GM21529 (cell line): ENCODE data around the gene TSHZ3.

Experiments used
- ATAC-seq: cut with Tn5 transposase; IDR thresholded peaks from one replicate; pipeline ENCODE4 v1.9.1; 2021; ENCODE audit not compliant: unreplicated experiment

TSHZ3 gene

DNA sequence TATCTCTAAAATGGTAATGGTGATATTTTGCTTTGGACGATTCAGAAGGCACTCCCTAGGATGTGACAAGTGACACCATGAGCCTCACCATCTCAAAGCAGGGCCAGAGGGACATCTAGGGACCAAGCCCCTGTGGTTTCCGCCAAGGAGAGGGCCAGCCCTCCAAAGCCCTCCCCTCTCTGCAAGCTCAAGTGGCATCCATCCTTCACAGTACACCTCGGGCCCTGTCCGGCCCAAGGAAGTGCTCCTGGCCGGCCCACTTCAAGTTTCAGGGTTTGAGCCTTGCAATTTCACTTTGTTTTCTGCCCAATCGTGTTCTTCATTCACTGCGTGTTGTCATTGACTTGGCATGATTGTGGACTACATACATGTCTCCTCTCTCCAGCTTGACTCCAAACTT is 82.5 kb downstream of the TSHZ3 start:
- ATAC-seq: no peak

DNA sequence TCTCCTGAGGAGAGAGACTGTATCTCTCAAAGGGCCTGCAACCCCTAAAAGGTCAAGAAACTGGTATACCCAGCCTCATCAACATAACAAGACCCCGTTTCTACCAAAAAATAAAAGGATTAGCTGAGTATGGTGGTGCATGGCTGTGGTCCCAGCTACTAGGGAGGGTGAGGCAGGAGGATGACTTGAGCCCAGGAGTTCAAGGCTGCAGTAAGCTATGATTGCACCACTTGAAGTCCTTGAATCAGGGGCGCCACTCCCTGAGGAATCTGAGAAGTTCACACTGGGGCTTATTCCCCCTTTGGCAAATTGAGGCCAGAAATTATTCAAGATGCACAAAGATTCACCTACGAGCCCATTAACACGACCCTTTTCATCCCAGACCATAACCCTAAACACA is 83.0 kb downstream of the TSHZ3 start:
- ATAC-seq: no peak

DNA sequence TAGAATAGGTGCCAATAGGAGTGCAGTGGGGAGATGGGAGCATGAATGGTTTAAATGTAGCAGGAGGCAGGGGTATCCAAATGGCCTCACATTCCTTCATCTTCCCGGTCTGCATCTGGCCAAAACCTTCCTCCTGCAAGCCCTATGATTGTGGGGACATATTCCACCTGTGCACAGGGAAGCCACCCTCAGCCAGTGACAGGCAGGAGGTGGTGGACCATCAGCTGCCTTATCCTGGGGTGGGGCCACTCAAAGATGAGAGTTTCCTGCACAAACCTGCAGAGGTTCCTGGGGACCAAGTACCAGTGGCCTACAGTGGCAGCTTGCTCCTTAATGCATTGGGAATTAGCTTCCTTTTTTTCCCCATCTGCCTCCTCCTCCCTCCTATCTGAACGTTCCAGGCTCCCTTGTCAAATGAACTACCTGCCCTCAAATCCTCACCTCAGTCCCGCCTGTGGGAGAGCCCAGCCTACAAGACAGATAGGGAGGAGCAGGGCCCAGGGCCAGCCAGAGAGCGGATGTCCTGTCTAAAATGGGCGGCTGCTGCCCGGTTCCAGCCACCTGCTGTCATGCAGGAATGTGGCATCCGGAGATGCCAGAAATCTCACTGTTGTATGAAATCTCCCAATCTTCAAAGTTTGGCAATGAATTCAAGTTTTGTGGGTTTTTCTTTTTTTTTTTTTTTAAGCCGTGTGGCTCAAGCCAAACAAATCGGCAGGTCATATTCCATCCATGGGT is 85.0 kb downstream of the TSHZ3 start:
- ATAC-seq: no peak

DNA sequence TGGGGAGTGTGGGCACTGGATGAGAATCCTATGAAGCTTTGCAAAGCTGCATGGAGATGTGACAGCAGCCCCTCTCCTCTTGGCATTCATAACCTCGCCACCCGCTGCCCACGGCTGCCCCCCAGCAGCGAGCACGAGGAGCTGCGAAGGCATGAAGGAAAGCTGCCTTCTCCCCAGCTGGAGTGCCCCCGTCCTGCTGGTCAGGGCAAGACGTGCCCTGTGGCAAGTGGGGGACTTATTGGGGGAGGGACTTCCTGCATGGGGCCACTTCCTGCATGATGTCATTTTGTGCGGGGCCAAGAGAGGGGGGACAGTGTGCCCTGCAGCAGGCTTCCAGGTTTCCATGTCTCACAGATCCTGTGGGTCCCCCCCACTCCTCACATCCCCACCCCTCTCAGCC is 85.9 kb downstream of the TSHZ3 start:
- ATAC-seq: no peak

DNA sequence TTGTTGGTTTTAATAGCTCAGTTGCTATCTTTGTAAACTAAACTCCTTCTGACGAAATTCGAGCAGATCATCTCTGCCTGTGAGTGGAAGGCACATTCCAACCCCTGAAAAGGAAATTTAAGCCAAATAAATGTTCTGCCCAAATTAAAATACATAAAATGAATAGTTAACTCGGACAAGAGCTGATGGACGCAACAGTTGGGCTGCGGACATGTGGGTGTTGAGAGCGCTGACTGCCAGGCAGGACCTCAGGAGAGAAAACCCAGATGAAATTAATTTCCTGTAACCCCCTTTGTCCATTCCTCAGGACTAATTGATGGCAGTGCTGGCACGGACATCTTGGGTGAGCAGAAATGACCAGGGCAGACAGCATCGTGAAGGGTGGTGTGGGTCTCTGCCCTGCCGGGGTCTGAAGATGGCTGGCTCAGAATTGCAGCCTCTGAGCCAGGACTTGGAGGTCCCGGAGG is 86.5 kb downstream of the TSHZ3 start:
- no peak for ATAC-seq

DNA sequence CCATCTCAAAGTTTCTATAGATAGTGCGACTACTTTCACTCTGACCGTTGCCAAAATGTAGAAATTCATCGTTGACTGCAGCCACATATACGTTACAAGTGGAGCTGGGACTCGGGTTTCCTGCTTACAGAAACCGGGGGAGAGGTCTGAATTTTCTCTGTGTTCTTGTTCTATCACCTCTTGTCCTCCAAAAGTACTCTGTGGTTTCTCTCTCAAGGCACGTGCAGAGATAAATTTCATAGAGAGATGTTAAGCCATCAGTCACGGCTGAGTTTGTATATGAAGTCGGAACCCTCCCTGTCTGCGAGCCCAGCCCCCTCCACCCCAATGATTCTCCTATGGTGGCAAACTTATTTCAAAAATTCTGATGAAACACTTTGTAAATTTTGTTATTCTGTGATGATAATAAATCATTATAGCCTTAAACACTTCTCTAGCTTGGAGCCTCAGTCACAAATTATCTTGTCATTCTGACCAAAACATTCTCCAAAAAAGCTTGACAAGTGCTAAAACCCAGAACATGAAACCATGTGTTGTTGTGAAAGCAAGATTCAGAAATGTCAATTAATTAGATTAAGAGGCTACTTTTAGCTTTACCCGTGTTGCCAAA is 87.5 kb downstream of the TSHZ3 start:
- no peak for ATAC-seq

DNA sequence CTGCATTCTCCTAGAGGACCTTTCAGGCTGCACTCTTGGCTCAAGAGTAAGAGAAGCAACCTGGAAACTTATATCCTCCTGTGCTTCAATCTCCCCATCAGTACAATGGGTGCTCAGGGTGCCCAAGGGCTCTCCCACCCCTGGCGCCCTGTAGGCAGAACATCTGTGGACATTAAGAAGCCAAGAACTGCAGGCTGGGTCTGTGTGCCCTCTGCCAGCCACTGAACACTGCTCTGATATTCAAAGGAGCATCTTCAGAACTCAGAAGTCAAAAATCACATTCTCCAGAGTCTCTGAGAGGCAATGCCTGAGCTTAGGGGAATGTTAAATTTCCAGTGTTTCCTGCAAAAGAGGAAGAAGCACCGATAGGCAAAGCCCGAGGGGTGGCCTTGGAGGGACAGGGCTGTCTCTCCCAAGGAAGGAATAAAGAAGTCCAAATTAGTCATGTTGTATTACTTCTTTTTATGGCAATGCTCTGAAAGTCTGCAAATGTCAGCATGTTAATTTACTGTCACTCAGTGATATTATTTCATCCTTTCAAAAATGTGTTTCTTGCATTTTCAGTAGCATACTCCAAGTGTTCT is 88.1 kb downstream of the TSHZ3 start:
- no peak for ATAC-seq

DNA sequence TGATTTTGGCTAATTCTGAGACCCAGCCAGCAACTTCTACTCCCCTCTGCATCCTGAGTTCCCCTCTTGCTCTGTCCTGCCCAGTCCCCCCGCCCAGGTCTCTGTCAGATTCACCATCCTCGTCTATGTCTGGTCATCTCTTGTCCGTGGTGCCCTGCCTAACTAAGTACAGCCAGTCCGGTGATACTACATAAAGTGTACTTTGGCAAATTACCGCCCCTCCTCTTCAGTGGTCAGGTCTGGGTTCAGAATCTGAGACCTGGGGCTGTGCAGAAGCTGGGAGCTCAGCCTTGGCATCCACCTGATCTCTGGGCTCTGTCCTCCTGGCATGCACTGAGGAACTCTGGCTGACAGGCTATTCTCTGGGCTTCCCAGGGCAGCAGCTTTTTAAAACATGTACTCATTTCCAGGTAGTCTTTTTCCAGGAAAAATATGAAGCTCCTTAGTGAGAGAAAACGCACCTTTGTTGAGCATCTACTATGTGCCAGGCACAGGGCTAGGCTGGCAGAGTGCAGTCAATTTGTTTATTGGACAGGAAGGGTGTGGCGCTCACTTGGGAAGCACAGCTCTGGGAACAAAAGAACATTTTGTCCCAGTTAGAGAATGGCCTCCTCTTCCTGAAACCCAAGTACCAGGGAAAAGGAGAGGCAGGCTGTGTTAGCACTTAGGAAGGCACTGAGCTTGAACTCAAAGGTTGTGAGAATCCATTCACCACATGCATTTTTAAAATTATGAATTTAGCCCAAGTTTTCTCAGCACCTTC is 88.9 kb downstream of the TSHZ3 start:
- ATAC-seq: no peak

DNA sequence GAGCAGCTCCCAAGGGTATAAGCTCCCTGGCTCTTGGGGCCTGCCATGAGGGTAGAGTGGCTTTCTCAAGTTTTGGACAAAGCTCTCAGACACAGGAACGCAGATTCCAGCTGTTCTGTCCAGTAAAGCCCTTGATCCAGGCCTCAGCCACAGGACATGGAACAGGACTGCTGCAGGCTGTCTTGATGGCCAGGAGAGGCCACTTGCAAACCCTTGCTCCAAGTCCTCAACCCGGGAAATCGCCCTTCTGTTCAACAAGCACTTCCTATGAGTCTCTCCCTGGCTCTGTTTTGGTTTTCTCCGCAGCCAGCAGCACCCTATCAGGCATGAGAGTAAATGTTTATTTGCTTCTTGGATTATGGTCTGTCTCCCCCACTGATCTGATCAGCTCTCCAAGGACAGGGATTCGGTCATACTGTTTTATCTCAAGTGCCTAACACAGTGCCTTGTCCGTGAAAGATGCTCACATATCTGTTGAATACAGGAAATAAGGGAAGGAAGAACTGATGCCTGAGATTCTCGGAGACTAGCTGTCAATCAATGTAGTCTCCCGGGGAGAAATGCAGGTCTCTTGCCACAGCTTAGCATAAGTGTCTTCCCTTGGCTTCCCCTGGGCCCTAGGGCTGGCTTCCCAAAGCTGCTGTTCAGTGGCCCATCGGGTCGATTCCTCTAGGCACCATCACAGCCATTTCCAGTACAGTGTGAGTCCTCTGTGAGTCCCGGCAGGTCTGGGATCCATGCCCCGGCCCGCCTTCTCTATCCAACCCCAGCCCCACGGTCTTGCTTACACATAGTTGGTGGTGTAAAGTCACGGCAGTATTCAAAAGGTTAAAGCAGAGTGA is 90.8 kb downstream of the TSHZ3 start:
- no peak for ATAC-seq

DNA sequence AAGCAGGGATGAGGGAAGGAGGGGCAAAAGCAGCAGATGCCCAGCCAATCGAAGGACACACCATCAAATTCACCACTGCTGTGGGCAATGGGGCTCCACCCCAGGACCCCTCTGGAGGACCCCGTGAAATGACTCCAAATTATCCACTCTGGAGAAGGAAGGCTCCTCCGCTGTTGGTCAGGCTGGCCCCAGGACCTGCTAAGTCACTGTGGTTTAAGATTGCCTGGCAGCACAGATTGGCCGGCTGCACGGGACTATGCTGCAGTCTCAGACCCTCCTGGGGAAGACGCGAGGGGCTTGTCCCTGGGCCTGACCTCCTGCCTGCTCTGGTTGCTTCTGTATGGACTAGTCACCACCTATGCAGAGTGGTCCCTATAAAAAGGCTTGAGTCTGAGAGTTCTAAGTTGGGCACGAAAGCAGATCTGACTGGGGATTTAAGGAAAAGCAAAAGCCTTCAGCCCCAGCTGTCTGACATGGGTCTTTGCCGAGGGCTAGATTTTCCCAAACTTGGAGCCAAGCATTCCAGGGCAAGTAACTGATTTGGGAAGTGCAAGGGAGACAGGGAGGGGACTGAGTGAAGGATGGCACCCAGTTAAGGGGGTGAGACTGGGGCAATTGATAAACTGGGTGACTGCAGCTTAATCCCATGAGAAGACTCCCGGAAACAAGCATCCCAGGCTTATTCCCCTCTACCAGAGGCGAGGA is 91.7 kb downstream of the TSHZ3 start:
- ATAC-seq: no peak

DNA sequence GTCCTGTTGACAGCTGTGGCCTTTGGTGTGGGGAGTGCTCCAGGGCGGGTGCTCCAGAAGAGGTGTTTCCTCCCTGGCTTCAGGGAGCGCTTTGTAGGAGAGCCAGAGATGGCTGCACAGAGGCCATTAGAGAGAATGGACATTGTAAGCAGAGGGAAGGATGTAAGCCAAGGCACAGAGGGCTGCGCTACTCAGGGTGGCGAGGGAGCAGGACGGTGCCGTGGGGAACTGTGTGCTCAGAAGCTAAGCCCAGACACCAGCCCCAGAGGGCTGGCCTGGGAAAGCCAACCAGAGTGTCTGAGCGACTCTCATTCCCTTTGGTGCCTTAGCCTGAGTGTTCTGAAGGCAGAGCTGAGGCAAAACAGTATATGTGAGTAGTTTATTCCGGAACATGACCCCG is 92.2 kb downstream of the TSHZ3 start:
- no peak for ATAC-seq

DNA sequence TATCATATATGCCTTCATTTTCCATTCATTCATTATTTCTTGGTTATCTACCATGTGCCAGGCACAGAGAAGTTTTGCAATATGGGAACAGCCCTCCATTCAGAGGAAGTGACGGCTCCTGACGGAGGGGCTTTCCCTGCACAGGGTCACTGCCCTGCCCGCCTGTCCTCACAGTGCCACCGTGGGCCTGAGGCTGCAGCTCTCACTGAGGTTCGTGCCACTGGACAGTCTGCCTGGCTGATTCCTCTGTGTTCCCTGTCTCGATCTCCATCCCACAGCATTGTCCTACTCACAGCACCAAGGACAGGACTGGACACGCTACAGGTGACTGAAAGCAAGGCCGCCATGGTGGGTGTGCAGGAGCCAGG is 92.7 kb downstream of the TSHZ3 start:
- no peak for ATAC-seq

DNA sequence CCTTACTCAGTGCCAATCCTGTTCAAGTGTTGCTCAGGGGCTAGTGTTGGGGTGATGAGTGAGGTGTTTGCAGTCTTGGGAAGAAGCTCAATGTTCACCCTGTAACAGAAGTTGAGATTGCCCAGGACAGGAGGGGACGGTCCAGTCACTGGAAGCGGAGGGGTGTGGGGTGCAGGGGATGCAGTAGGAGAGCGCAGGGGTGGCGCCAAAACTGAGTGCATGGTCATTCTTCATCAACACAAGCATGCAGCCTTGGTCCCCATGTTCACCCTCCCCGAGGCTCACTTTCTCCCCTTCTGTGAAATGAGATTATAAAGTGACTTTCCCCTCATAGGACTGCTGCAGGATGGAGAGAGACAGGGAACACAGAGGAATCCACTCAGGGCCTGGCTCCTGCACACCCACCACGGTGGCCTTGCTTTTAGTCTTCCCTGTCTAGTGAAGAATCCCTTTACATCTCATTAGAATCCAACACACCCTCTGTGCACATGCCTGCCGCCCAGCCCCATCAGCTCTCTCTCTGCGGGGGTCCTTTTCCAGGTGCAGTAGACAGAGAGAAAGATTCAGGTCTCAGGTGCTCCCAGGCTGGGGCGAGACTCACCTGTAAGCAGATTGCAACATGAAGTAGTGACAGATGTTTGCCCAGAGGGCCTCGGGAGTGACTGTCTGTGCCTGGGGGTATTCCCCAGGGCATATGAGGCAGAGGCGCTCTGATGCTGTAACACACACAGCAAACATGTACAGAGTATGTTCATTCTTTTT is 93.2 kb downstream of the TSHZ3 start:
- no peak for ATAC-seq

DNA sequence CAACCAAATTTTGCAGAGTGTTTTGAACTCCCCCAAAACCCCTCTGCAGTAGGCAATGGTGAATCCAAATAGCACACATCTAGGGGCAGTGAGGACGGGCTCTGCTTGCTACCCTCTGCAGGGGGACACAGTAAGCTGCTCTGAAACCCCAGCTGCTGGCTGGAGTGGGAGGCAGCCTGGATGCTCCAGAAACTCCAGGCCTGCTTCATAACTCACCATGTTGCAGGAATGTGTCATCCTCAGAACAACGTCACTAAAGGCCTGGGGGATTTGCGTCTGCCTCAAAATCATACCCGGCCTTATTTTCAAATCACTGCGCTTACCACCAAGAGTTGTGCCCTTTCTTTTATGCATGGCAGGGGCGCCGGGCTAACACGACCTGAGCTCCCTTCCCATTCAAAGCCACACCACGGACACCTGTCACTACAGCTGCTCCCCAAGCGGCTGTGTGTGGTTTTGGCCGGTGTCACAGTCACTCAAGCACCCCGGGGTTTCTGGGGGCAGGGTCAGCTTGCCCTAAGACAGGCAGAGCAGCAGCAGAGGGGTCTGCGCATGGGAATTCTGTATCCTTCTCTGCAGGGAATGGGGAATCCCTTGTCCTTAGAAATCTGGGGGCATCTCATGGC is 93.9 kb downstream of the TSHZ3 start:
- no peak for ATAC-seq

DNA sequence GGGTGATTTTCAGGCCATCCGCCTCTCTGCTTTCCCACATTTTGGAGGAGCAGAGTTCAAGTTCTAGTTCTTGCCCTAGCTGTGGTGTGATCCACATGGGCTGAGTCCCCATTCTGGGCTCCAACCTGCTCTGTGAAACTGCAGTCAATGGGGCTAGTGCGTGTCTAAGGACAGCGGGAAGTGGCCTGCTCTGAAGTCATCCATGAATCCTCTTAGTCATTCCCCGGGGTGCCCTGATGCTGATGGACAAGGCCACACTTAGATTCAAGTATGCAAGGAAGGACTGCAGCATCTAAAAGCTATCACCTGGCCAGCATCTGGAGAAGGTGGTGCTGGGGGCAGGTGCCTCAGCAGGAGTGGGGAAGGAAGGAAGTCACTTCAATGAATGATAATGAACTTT is 94.6 kb downstream of the TSHZ3 start:
- ATAC-seq: no peak

DNA sequence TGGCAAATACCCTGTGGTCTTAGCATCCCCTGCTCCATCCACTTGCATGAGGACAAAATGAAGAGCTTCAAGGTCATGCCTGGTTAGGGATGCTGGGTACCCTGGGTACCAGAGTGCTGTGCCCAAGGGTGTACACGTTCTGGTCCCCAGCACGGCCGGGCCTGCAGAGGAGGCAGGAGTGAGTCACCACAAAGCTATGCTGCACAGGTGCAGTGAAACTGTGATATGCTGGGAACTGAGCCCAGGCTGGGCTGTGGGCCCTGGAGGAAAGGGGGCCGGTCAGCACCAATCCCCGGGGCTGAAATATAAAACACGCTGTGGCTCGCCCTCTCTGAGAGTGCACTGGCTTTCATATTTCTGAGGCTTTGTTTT is 95.1 kb downstream of the TSHZ3 start:
- no peak for ATAC-seq

DNA sequence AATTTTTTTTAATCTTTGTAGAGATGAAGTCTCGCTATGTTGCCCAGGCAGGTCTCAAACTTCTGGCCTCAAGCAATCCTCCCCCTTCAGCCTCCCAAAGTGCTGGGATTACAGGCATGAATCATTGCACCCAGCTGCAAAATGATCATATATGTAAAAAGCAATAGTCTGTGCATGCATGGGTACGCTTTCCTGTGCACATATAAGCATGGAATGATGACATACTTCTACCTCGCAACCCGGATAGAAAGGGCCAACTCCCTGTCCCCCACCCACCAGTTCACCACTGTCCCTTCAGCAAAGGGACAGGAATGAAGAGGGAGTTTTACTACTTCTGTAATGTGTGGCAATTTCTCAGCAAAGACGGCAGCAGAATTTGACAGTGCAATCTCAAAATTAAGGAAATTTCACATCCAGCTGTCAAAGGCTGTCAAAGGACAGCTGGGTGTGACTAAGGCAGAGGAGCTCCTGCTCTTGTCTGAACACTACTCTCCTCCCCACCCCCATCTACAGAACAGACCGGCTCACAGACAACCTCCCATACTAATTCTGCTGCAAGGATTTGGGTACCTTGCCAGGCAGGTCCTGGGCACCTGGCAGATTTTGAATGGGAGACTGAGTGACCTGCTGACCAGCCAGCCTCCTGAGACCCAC is 95.6 kb downstream of the TSHZ3 start:
- ATAC-seq: no peak

DNA sequence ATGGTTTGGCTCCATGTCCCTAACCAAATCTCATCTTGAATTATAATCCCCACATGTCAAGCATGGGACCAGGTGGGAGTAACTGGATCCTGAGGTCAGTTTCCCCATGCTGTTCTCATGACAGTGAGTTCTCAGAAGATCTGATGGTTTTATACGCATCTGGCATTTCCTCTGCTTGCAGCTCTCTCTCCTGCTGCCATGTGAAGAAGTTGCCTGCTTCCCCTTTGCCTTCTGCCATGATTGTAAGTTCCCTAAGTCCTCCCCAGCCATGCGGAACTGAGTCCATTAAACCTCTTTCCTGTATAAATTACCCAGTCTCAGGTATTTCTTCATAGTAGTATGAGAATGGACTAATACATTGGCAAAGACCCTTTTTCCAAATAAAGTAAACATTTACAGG is 96.8 kb downstream of the TSHZ3 start:
- no peak for ATAC-seq

DNA sequence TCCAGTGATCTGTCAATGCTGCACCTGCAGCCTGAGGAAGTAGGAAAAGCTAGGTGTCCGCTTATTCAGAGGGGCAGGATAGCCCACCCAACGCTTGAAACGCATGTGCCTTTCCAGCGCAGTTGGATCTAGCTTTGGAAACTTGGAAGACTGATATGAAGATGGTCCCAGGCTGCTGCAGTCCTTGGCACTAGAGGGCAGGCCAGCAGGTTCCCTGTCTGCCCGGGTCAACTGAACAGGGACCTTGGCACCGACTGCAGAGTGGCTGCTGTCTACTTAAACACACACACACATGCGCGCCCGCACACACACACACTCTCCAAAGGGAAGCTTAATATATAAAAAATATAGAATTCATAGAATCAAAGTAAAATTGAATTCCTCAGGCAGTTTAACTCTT is 100.0 kb downstream of the TSHZ3 start:
- ATAC-seq: no peak
